Ovary (tissue), 9 donors: ENCODE data around the gene WFIKKN2. TPM values are rescaled to one million over a fixed set of nuclear protein-coding genes. Genes with fewer than 3 reads are reported as not detected.
A peak's percentile ranks its signal among the peaks of the same experiment; 100 is the strongest.

ENCODE experiments used
- DNase-seq, 5 donors: peaks; one replicate each; pipeline ENCODE4 v3.0.0-alpha.2; 2019 to 2020
- H3K27ac ChIP-seq, 2 donors: fragments of 200-600 bp; one replicate each; pipeline versions ENCODE4 v1.5.1 to v1.8.0; 2019 to 2022
- H3K27me3 ChIP-seq: fragments of 200-600 bp; one replicate; pipeline ENCODE4 v1.8.0; 2022
- H3K36me3 ChIP-seq: fragments of 200-600 bp; sonication (generic); one replicate; pipeline ENCODE4 v1.5.1; 2019
- H3K4me1 ChIP-seq: one replicate; pipeline ENCODE4 v1.8.1; 2013; ENCODE audit warnings: mild to moderate bottlenecking, moderate library complexity; ENCODE audit not compliant: insufficient read depth
- H3K4me3 ChIP-seq: fragments of 200-600 bp; sonication (generic); one replicate; pipeline ENCODE4 v1.5.1; 2017
- H3K9me3 ChIP-seq, 2 donors: fragments of 200-600 bp in 1 of 2; sonication (generic) in 1 of 2; one replicate each; pipeline versions ENCODE4 v1.5.1 to v1.8.1; 2013 to 2019; ENCODE audit warnings: mild to moderate bottlenecking in 1 of 2, moderate library complexity in 1 of 2
- EP300 ChIP-seq: sonication (generic); formaldehyde crosslinking; IDR thresholded peaks from one replicate; pipeline ENCODE4 v1.6.1; 2017; ENCODE audit warnings: antibody characterized with exemption
- POLR2A ChIP-seq: fragments of 450-650 bp; IDR thresholded peaks from one replicate; pipeline ENCODE4 v1.6.1; 2017; ENCODE audit warnings: antibody characterized with exemption, mild to moderate bottlenecking, moderate library complexity
- WGBS, 3 donors: extraction: QIAGEN DNeasy Blood & Tissue Kit in 1 of 3; methylation state at CpG; one replicate each; pipeline versions ENCODE4 v1.1.5 to v1.1.7; 2013 to 2017; 5-methylcytosine and 5-hydroxymethylcytosine counted together
- intact Hi-C, 4 donors: fragments of 100-400 bp; cut with DNase I; formaldehyde crosslinking; loops; one replicate each; pipeline versions ENCODE4 v1.11.0 to v1.15.1; 2022 to 2023
- polyA plus RNA-seq, 2 donors: library from polyadenylated mRNA; stranded (reverse); fragments of 200-250 nt in 1 of 2; fragments of 350-450 nt in 1 of 2; fragmentation: Illumina TruSeq in 1 of 2; extraction: RNeasy Lipid Tissue Mini Kit (QIAGEN cat#74804) in 1 of 2; gene quantifications; one replicate each; pipeline ENCODE4 v1.2.3, GENCODE V29; 2013 to 2014
- total RNA-seq, 7 donors: library from RNA; depleted of rRNA in 2 of 7; stranded (reverse); fragments of >200 nt in 2 of 7; fragmentation: NEBNext Ultra II Directional in 3 of 7; extraction: Animal tissue kit (Norgen Biotek cat#: 25700) in 3 of 7; gene quantifications; one replicate each; pipeline versions ENCODE4 v1.1.0 to v1.2.4, GENCODE V29; 2016 to 2023
- TF ChIP-seq, protein P1 (sequence below), 3 donors: fragments of 450-650 bp in 2 of 3; fragments of 200-600 bp in 1 of 3; IDR thresholded peaks; one replicate each; pipeline versions ENCODE4 v1.5.1 to v1.8.0; 2016 to 2022; ENCODE audit warnings: antibody characterized with exemption in 3 of 3, mild to moderate bottlenecking in 1 of 3
- donor health status: DM: no; HTN: no; CAD: no; lungs with moderate emphysema.
- donor health status: DM: no; HTN: no; CAD: no.
- donor health status: Bipolar disorder and iron deficiency.
- donor health status: DM: yes; HTN: yes; CAD: no.
- donor health status: DM: no; HTN: no; CAD: no.
- donor health status: DM: yes; HTN: yes; CAD: no.

WFIKKN2 gene
- total and polyA plus RNA-seq, 9 donors: 20.9 to 178 (median 91.3) TPM

DNA sequence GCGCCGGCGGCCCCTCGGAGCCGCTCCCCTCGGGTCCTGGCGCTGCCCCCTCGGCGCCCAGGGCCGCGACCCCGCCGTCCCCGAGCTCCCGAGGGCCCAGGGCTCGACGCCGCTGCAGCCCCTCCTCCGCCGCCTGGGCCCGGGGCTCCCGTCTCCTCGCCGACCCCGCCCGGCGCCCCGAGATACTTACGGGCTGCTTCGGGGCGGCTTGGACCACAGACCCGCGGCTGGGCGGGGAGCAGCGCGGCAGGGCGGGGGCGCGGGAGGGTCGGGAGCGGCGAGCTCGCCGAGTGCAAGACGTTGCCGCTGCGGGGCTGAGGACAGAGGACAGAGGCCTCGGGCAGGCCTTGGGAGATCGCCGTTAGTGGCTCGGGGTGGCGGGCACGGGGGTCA is 30.5 kb downstream of the WFIKKN2 start:
- H3K4me1 ChIP-seq: peaks cover 2% of the 10 kb centered on the region
- no peak for DNase-seq
- TF ChIP-seq POLR2A: no peak
- TF ChIP-seq, protein P1, sequence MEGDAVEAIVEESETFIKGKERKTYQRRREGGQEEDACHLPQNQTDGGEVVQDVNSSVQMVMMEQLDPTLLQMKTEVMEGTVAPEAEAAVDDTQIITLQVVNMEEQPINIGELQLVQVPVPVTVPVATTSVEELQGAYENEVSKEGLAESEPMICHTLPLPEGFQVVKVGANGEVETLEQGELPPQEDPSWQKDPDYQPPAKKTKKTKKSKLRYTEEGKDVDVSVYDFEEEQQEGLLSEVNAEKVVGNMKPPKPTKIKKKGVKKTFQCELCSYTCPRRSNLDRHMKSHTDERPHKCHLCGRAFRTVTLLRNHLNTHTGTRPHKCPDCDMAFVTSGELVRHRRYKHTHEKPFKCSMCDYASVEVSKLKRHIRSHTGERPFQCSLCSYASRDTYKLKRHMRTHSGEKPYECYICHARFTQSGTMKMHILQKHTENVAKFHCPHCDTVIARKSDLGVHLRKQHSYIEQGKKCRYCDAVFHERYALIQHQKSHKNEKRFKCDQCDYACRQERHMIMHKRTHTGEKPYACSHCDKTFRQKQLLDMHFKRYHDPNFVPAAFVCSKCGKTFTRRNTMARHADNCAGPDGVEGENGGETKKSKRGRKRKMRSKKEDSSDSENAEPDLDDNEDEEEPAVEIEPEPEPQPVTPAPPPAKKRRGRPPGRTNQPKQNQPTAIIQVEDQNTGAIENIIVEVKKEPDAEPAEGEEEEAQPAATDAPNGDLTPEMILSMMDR (IDR thresholded peaks at IDR 0.05): no peak
- no peak for TF ChIP-seq EP300
- peak overlapping the region; percentile 99 for H3K4me3 ChIP-seq
- intact Hi-C loops: loop anchor here in 2 of 4 donors (5.0 kb wide), 4 partner anchors 36 to 86 kb away; no protein-coding TSS in a partner anchor
- WGBS, 3 donors: 0 to 1% (median 0%) methylated on average over 15 to 53 of the region's 53 CpGs
- no peaks in the 10 kb centered on the region for H3K36me3 ChIP-seq
- no peaks in the 10 kb centered on the region for H3K9me3 ChIP-seq
- H3K27me3 ChIP-seq: no peaks in the 10 kb centered on the region
- H3K27ac ChIP-seq: peak overlapping the region; percentile 71 to 98

GRCh38 chr17:50866261-50866949 is 31.0 kb downstream of the WFIKKN2 start, which contains the start of gene TOB1:
TSS of gene TOB1 (minus strand) at chr17:50866354. CDS start at chr17:50864017, 2,337 bp downstream.
- 1% methylated on average over 39 to 75 of the region's 75 CpGs for WGBS, 3 donors

GRCh38 chr17:50866950-50867362 is 31.6 kb downstream of the WFIKKN2 start:
- H3K27me3 ChIP-seq: no peaks in the 10 kb centered on the region
- 0% methylated on average over 28 of the region's 28 CpGs for WGBS, 3 donors
- H3K9me3 ChIP-seq: no peaks in the 10 kb centered on the region
- H3K36me3 ChIP-seq: no peaks in the 10 kb centered on the region
- peak; percentile 66 to 81 (median 76) for DNase-seq
- intact Hi-C loops: loop anchor here in 2 of 4 donors (5.0 kb wide), 4 partner anchors 35 to 85 kb away; no protein-coding TSS in a partner anchor
- peaks cover 2% of the 10 kb centered on the region for H3K4me1 ChIP-seq
- H3K27ac ChIP-seq: peak overlapping the region; percentile 98
- TF ChIP-seq, protein P1 (IDR thresholded peaks at IDR 0.05): peak in 1 of 3 donors; percentile 9
- no peak for TF ChIP-seq EP300
- H3K4me3 ChIP-seq: peak overlapping the region; percentile 94

More at GRCh38 chr17:50866261-50866949, 31.0 kb downstream of the WFIKKN2 start, which contains the start of gene TOB1:
- H3K4me1 ChIP-seq: peaks cover 2% of the 10 kb centered on the region
- H3K27ac ChIP-seq: peak within 1 kb of the TSS; percentile 98
- peak within 1 kb of the TSS; percentile 99 for H3K4me3 ChIP-seq
- peak; percentile 98 to 99 (median 98) for DNase-seq
- peak; percentile 35 for TF ChIP-seq EP300
- TF ChIP-seq POLR2A: peak; percentile 99
- TF ChIP-seq, protein P1 (IDR thresholded peaks at IDR 0.05): no peak
- no peaks in the 10 kb centered on the region for H3K9me3 ChIP-seq
- intact Hi-C loops: loop anchor here in 2 of 4 donors (5.0 kb wide), 4 partner anchors 36 to 86 kb away; no protein-coding TSS in a partner anchor
- no peaks in the 10 kb centered on the region for H3K36me3 ChIP-seq
- no peaks in the 10 kb centered on the region for H3K27me3 ChIP-seq

- Histone ChIP-seq H3K4me3 (peak overlapping the region; percentile 94), H3K27ac (peak overlapping the region; percentile 98), H3K27me3 (no peaks in the 10 kb centered on the region), H3K4me1 (peaks cover 2% of the 10 kb centered on the region), H3K36me3 (no peaks in the 10 kb centered on the region), H3K9me3 (no peaks in the 10 kb centered on the region)
- intact Hi-C loops: loop anchor here in 2 of 4 donors (5.0 kb wide), 4 partner anchors 35 to 85 kb away; no protein-coding TSS in a partner anchor
- DNase-seq: peak; percentile 91 to 97 (median 94)
- 0 to 1% (median 1%) methylated on average over 35 of the region's 35 CpGs for WGBS, 3 donors
- TF ChIP-seq EP300: peak; percentile 33
- TF ChIP-seq, protein P1 (IDR thresholded peaks at IDR 0.05): no peak
- peak; percentile 84 for TF ChIP-seq POLR2A
Measured at GRCh38 chr17:50867363-50868139, 32.2 kb downstream of the WFIKKN2 start.
